Measurements from ENCODE around the gene SRD5A1.

Gene SRD5A1

GRCh38 chr5:6603643-6604042 is 29.6 kb upstream of the SRD5A1 start:
- FAIRE-seq: no peak

GRCh38 chr5:6604341-6604740 is 28.9 kb upstream of the SRD5A1 start:
- FAIRE-seq: no peak
- DNase-seq (ENCODE audit: insufficient read length, low spot score): no peak

More at GRCh38 chr5:6603643-6604042, 29.6 kb upstream of the SRD5A1 start:
- DNase-seq (ENCODE audit: insufficient read length, low spot score): no peak

GRCh38 chr5:6604946-6605345 is 28.3 kb upstream of the SRD5A1 start:
- FAIRE-seq (no peak), DNase-seq (ENCODE audit: insufficient read length, low spot score) (no peak)

- FAIRE-seq (no peak), DNase-seq (ENCODE audit: insufficient read length, low spot score) (no peak)
These were observed 26.2 kb upstream of the SRD5A1 start for GRCh38 chr5:6606884-6607558.

- DNase-seq (ENCODE audit: insufficient read length, low spot score) (no peak), FAIRE-seq (no peak)
These were observed 25.7 kb upstream of the SRD5A1 start for GRCh38 chr5:6607559-6607936.

GRCh38 chr5:6608016-6608415 is 25.2 kb upstream of the SRD5A1 start:
- no peak for FAIRE-seq
- no peak for DNase-seq (ENCODE audit: insufficient read length, low spot score)

- FAIRE-seq (no peak), DNase-seq (ENCODE audit: insufficient read length, low spot score) (no peak)
These were observed 21.6 kb upstream of the SRD5A1 start for GRCh38 chr5:6611334-6612256.

GRCh38 chr5:6615034-6615815 is 18.0 kb upstream of the SRD5A1 start:
- FAIRE-seq: no peak
- DNase-seq (ENCODE audit: insufficient read length, low spot score): no peak

- FAIRE-seq (no peak), DNase-seq (ENCODE audit: insufficient read length, low spot score) (no peak)
These were observed 16.6 kb upstream of the SRD5A1 start for GRCh38 chr5:6616632-6617031.

- no peak for FAIRE-seq
- DNase-seq (ENCODE audit: insufficient read length, low spot score): no peak
These were observed 10.0 kb upstream of the SRD5A1 start for GRCh38 chr5:6623228-6623627.

GRCh38 chr5:6623941-6624340 is 9.3 kb upstream of the SRD5A1 start:
- DNase-seq (ENCODE audit: insufficient read length, low spot score): no peak
- FAIRE-seq: no peak

- FAIRE-seq: no peak
- DNase-seq (ENCODE audit: insufficient read length, low spot score): no peak
These were observed 6.7 kb upstream of the SRD5A1 start for GRCh38 chr5:6626508-6626907.

GRCh38 chr5:6631441-6631840 is 1.8 kb upstream of the SRD5A1 start:
- no peak for DNase-seq (ENCODE audit: insufficient read length, low spot score)
- no peak for FAIRE-seq

GRCh38 chr5:6632324-6632887 is 834 bp upstream of the SRD5A1 start:
- FAIRE-seq (peak; percentile 26), DNase-seq (ENCODE audit: insufficient read length, low spot score) (no peak)

GRCh38 chr5:6633469-6634245 is 417 bp downstream of the SRD5A1 start:
- no peak for FAIRE-seq
- peak; percentile 22 for DNase-seq (ENCODE audit: insufficient read length, low spot score)

GRCh38 chr5:6634306-6634705 is 1.1 kb downstream of the SRD5A1 start:
- FAIRE-seq (no peak), DNase-seq (ENCODE audit: insufficient read length, low spot score) (peak; percentile 18)

GRCh38 chr5:6634788-6635430 is 1.7 kb downstream of the SRD5A1 start:
- DNase-seq (ENCODE audit: insufficient read length, low spot score) (no peak), FAIRE-seq (no peak)

GRCh38 chr5:6636293-6636692 is 3.1 kb downstream of the SRD5A1 start:
- DNase-seq (ENCODE audit: insufficient read length, low spot score) (no peak), FAIRE-seq (no peak)

- DNase-seq (ENCODE audit: insufficient read length, low spot score): no peak
- no peak for FAIRE-seq
These were observed 3.8 kb downstream of the SRD5A1 start for GRCh38 chr5:6637022-6637421.

GRCh38 chr5:6637590-6637989 is 4.3 kb downstream of the SRD5A1 start:
- FAIRE-seq: no peak
- no peak for DNase-seq (ENCODE audit: insufficient read length, low spot score)
